HG02970 (cell line): ENCODE data around the gene SIK3.
"Not testable (repeated sequence)": the region's sequence is repeated elsewhere in the genome, so short reads cannot be mapped to it uniquely, and the experiment has no call there.

Experiments
- ATAC-seq: cut with Tn5 transposase; IDR thresholded peaks from one replicate; pipeline ENCODE4 v1.9.1; 2021; ENCODE audit warnings: mild to moderate bottlenecking, moderate library complexity, moderate number of reproducible peaks; ENCODE audit not compliant: unreplicated experiment, low FRiP score

SIK3 gene

GRCh38 chr11:117098269-117099232 is at the start of gene SIK3:
Gene SIK3 (minus strand): TSS chr11:117098428. CDS start chr11:117098415, 13 bp downstream.
- ATAC-seq, result peak; percentile 77

- ATAC-seq, result no peak
These were observed 48.3 kb upstream of the SIK3 start for GRCh38 chr11:117146521-117146920.

- ATAC-seq, result no peak
These were observed 47.1 kb upstream of the SIK3 start for GRCh38 chr11:117145393-117145761.

GRCh38 chr11:117144477-117145392 is 46.5 kb upstream of the SIK3 start:
- ATAC-seq, result peak; percentile 57

GRCh38 chr11:117143871-117144476 is 45.7 kb upstream of the SIK3 start, which contains the start of gene PAFAH1B2:
Gene PAFAH1B2 (plus strand): TSS chr11:117144287. CDS start chr11:117152448, 8,161 bp downstream.
- ATAC-seq, result peak; percentile 97

- ATAC-seq, result no peak
These were observed 45.2 kb upstream of the SIK3 start for GRCh38 chr11:117143390-117143789.

- ATAC-seq, result not testable (repeated sequence)
These were observed 39.2 kb upstream of the SIK3 start for GRCh38 chr11:117137223-117138086.

- not testable (repeated sequence) for ATAC-seq
These were observed 36.8 kb upstream of the SIK3 start for GRCh38 chr11:117134979-117135378.

- ATAC-seq, result no peak
These were observed 36.2 kb upstream of the SIK3 start for GRCh38 chr11:117134431-117134830.

GRCh38 chr11:117130879-117131278 is 32.7 kb upstream of the SIK3 start:
- ATAC-seq, result no peak

- ATAC-seq, result not testable (repeated sequence)
These were observed 32.2 kb upstream of the SIK3 start for GRCh38 chr11:117130396-117130795.

- ATAC-seq, result no peak
These were observed 30.1 kb upstream of the SIK3 start for GRCh38 chr11:117128289-117128688.

- ATAC-seq, result no peak
These were observed 29.1 kb upstream of the SIK3 start for GRCh38 chr11:117127171-117127901.

- no peak for ATAC-seq
These were observed 28.2 kb upstream of the SIK3 start for GRCh38 chr11:117126223-117126965.

GRCh38 chr11:117122556-117122955 is 24.3 kb upstream of the SIK3 start:
- ATAC-seq, result no peak

GRCh38 chr11:117121176-117121575 is 22.9 kb upstream of the SIK3 start:
- ATAC-seq, result no peak

GRCh38 chr11:117117681-117118080 is 19.5 kb upstream of the SIK3 start:
- ATAC-seq, result no peak

- not testable (repeated sequence) for ATAC-seq
These were observed 14.7 kb upstream of the SIK3 start for GRCh38 chr11:117112939-117113338.
